ENCODE measurements around the gene NISCH. TPM values are rescaled to one million over a fixed set of nuclear protein-coding genes. Genes with fewer than 3 reads are reported as not detected.

The NISCH gene
- total RNA-seq, 1 experiment from 2014 or later = 72.8 TPM

DNA sequence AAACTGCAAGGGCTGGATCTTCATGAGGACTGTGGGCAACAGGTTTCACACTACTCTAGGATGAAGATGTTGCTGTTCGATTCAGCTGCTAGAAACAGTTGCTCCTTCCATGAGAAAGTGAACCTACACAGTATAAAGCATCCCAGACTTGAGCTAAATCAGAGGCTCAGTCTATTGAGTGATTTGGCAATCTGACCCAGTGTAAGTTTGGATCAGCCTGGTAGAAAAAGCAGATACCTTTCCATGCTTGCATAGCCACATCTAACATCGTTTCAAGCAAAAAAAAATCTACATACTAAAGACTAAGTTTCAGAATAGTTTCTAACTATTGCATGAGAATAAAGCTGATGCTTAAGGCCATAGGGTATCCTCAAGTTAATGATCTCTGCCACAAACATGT is 85.6 kb downstream of the NISCH start (continued):
- no peak for TF ChIP-seq POLR2AphosphoS5 (IDR thresholded peaks at IDR 0.05; ENCODE audit: low read depth, low read length)
- no peak for TF ChIP-seq EGR1 (IDR thresholded peaks at IDR 0.05; ENCODE audit: low read depth)
- no peak for TF ChIP-seq ZFX (IDR thresholded peaks at IDR 0.05)

Other genes starting within 250 kb of the NISCH start
- 0.15 TPM for gene TLR9, start 230.0 kb upstream of the NISCH start, total RNA-seq (2021; ENCODE audit: unreplicated experiment)
- gene TWF2, start 216.4 kb upstream of the NISCH start, total RNA-seq (2021; ENCODE audit: unreplicated experiment) = 100 TPM
- gene PPM1M, start 209.8 kb upstream of the NISCH start, total RNA-seq (2021; ENCODE audit: unreplicated experiment) = 16.6 TPM
- 89.7 TPM for gene WDR82, start 177.0 kb upstream of the NISCH start, total RNA-seq (2021; ENCODE audit: unreplicated experiment)
- 9.1 TPM for gene GLYCTK, start 167.8 kb upstream of the NISCH start, total RNA-seq (2021; ENCODE audit: unreplicated experiment)
- gene DNAH1, start 139.3 kb upstream of the NISCH start, total RNA-seq (2021; ENCODE audit: unreplicated experiment) = 5.5 TPM
- gene BAP1, start 45.6 kb upstream of the NISCH start, total RNA-seq (2021; ENCODE audit: unreplicated experiment) = 72.0 TPM
- gene PHF7, start 44.9 kb upstream of the NISCH start, total RNA-seq (2021; ENCODE audit: unreplicated experiment) = 10.0 TPM
- 4.2 TPM for gene SEMA3G, start 10.5 kb upstream of the NISCH start, total RNA-seq (2021; ENCODE audit: unreplicated experiment)
- gene TNNC1, start 1.6 kb upstream of the NISCH start, total RNA-seq (2021; ENCODE audit: unreplicated experiment) = 2.2 TPM
- gene STAB1, start 39.7 kb downstream of the NISCH start, total RNA-seq (2021; ENCODE audit: unreplicated experiment) = 0.44 TPM
- gene NT5DC2, start 78.3 kb downstream of the NISCH start, total RNA-seq (2021; ENCODE audit: unreplicated experiment) = 125 TPM
- gene UQCC5, start 81.0 kb downstream of the NISCH start, total RNA-seq (2021; ENCODE audit: unreplicated experiment) = 14.1 TPM
- gene PBRM1, start 230.3 kb downstream of the NISCH start, total RNA-seq (2021; ENCODE audit: unreplicated experiment) = 40.0 TPM
- gene GNL3, start 230.4 kb downstream of the NISCH start, total RNA-seq (2021; ENCODE audit: unreplicated experiment) = 205 TPM

Data from HCT116 (cell line).